Breast epithelium (tissue), 3 donors: Measurements from ENCODE around the gene FAT4.

Source experiments
- POLR2A ChIP-seq: fragments of 450-650 bp; IDR thresholded peaks from one replicate; pipeline ENCODE4 v1.6.1; 2016; ENCODE audit warnings: antibody characterized with exemption, mild to moderate bottlenecking, moderate library complexity
- TF ChIP-seq, protein P1 (sequence below), 3 donors: fragments of 450-650 bp; IDR thresholded peaks; one replicate each; pipeline ENCODE4 v1.5.1; 2016 to 2017; ENCODE audit warnings: antibody characterized with exemption in 3 of 3, mild to moderate bottlenecking in 3 of 3, moderate library complexity in 3 of 3

DNA sequence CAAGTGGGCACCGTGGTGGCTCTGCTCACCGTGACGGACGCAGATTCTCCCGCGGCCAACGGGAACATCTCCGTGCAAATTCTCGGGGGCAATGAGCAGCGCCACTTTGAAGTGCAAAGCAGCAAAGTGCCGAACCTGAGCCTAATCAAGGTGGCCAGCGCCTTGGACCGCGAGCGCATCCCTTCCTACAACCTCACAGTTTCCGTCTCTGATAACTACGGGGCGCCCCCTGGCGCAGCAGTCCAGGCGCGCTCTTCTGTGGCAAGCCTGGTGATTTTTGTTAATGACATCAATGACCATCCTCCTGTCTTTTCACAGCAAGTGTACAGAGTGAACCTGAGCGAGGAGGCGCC is 2.7 kb downstream of the FAT4 start:
- TF ChIP-seq POLR2A = no peak
- TF ChIP-seq, protein P1, sequence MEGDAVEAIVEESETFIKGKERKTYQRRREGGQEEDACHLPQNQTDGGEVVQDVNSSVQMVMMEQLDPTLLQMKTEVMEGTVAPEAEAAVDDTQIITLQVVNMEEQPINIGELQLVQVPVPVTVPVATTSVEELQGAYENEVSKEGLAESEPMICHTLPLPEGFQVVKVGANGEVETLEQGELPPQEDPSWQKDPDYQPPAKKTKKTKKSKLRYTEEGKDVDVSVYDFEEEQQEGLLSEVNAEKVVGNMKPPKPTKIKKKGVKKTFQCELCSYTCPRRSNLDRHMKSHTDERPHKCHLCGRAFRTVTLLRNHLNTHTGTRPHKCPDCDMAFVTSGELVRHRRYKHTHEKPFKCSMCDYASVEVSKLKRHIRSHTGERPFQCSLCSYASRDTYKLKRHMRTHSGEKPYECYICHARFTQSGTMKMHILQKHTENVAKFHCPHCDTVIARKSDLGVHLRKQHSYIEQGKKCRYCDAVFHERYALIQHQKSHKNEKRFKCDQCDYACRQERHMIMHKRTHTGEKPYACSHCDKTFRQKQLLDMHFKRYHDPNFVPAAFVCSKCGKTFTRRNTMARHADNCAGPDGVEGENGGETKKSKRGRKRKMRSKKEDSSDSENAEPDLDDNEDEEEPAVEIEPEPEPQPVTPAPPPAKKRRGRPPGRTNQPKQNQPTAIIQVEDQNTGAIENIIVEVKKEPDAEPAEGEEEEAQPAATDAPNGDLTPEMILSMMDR (IDR thresholded peaks at IDR 0.05) = no peak
